ENCODE results near the gene SAMD4A.

SAMD4A gene

DNA sequence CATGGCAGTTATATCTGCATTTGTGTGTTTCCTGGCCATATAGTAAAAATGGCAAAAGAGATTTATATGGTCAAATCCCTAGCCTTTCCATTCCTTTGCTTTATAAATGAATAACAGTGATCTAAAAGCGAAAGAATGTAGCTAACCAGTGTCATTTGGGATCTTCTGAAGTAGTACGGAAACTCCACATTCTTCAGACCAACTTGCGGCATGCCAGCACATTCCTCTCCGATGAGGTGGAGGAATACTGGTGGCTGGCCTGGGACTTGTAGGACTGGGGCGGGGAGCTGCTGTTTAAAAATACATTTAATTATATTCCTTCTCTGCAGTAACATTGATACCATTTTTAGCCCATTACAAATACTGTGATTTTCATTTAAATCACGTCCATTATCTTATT lies 85.3 kb downstream of the SAMD4A start:
- no peak for DNase-seq (ENCODE audit: low read depth in 2 of 2, low spot score in 1 of 2)

DNA sequence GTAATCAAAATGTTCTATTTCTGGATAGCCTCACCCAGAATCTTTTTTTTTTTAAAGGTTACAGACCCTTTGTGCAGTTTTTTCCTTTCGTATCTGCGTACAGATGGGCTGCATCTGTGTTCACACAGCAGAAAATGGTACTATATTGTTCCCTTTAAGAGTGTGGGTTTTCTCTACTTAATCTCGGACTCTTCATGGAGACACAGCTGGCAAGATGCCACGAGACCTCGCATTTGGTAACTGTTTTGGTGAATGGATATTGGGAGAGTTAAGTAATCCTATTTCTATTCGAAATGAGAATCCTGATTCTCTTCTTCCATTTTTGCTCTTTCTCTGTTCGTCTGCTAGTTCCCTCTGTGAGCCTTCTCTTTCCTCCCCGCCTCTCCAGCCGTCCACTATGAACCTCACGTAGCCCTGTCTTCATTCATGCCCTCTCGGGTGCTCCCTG lies 85.7 kb downstream of the SAMD4A start:
- DNase-seq (ENCODE audit: low read depth in 2 of 2, low spot score in 1 of 2) = no peak

- DNase-seq (ENCODE audit: low read depth in 2 of 2, low spot score in 1 of 2) = no peak
Observed at GRCh38 chr14:54653712-54654469, 87.0 kb downstream of the SAMD4A start.

DNA sequence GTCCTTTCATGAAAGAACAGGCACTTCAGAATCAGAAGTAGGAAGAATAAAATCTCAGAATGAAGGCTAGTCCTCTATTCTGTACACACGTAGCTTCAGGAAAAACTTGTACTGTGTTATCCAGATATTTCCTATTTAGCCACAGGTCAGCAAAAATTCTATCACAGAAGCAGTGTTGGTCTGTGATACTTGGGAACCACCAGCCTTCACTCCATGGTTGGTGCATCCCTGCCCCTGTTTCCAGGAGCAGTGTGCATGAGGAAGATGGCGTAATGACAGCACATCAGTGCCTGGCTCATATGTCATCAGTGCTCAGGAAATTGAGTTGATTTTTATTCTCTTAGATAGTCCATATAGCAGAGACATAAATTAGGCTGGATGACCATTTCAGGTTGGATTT lies 87.7 kb downstream of the SAMD4A start:
- DNase-seq (ENCODE audit: low read depth in 2 of 2, low spot score in 1 of 2) = no peak

GRCh38 chr14:54658836-54659235 lies 91.9 kb downstream of the SAMD4A start:
- no peak for DNase-seq (ENCODE audit: low read depth in 2 of 2, low spot score in 1 of 2)

DNA sequence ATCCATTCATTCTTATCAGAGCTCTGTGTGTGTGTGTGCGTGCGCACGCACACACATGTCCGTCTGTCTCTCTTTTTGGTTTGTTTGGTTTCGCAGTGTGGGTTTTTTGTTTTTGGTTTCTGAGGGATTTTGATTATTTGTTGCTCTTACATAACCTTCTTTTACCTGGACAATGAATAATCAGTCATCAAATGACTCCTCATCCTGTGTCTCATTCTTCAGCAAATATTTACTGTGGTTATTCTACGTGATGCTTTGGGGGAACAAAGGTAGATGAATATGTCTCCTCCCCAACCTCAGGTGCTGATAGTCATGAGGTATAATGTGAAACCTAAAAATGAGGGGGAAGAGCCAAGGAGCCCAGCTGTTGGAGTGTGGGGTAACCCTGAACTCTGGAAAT lies 92.4 kb downstream of the SAMD4A start:
- no peak for DNase-seq (ENCODE audit: low read depth in 2 of 2, low spot score in 1 of 2)

GRCh38 chr14:54660604-54661111 lies 93.7 kb downstream of the SAMD4A start:
- no peak for DNase-seq (ENCODE audit: low read depth in 2 of 2, low spot score in 1 of 2)

DNA sequence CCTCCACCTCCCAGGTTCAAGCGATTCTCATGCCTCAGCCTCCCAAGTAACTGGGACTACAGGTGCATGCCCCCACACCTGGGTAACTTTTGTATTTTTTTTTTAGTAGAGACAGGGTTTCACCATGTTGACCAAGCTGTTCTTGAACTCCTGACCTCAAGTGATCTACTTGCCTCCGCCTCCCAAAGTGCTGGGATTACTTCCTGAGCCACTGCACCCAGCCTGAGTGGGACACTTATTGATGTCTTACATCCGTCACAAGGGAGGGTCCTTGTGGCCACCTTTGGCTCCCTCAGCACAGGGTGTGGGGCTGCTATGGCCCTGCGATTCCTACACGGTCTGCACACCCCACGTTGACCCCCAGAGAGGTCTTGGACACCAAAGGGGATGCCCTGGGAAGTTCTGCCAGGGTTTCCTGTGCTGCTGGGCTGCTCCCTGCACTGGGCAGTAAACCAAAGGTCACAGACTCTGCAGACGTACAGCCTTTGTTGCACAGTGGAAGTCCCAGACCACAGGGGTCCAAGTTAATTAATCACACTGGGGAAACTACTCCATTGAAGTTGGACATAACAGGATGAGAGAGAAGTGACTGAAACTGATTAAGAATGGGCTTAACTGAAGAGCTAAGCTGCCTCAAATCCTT lies 95.7 kb downstream of the SAMD4A start:
- no peak for DNase-seq (ENCODE audit: low read depth in 2 of 2, low spot score in 1 of 2)

- no peak for DNase-seq (ENCODE audit: low read depth in 2 of 2, low spot score in 1 of 2)
Observed at GRCh38 chr14:54664961-54665360, 98.0 kb downstream of the SAMD4A start.

DNA sequence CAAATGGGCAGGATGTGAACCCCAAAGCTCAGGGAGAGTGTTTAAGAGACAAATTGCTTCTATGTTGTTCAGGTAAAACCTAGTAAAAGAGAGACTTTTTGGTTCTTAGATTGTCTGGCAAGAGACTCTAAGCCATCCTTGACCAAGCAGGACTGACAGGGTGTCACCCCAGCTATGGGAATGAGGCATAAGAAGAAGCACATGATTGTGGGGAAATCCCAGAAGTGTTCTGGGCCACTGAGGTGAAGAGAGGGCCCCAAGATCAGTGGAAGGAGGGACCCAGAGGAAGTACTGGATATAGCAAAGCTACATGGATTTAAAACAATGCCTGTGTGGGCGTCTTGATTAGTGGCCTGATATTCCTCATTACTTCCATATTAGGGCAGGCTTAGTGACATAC lies 99.0 kb downstream of the SAMD4A start:
- no peak for DNase-seq (ENCODE audit: low read depth in 2 of 2, low spot score in 1 of 2)

- no peak for DNase-seq (ENCODE audit: low read depth in 2 of 2, low spot score in 1 of 2)
Observed at GRCh38 chr14:54667026-54667744, 100.3 kb downstream of the SAMD4A start.

DNA sequence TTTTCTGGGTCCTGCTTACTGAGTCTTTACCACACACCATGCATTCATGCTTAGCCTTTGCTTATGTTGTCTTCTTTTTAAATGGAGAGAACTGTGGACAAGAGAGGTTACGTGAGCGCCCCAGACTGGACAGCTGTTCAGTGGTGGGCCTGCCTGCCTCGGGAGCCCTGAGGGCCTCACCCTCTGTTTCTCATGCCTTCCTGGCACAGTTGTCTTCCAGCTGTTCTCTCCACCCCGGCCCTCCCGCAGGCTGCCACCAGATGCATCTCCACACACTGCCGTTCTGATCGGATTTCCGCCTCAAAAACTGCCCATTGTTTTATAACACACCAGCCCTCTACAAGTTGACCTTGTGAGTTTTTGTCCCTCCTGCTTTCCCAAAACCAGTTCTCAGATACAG lies 100.8 kb downstream of the SAMD4A start:
- DNase-seq (ENCODE audit: low read depth in 2 of 2, low spot score in 1 of 2) = no peak

DNA sequence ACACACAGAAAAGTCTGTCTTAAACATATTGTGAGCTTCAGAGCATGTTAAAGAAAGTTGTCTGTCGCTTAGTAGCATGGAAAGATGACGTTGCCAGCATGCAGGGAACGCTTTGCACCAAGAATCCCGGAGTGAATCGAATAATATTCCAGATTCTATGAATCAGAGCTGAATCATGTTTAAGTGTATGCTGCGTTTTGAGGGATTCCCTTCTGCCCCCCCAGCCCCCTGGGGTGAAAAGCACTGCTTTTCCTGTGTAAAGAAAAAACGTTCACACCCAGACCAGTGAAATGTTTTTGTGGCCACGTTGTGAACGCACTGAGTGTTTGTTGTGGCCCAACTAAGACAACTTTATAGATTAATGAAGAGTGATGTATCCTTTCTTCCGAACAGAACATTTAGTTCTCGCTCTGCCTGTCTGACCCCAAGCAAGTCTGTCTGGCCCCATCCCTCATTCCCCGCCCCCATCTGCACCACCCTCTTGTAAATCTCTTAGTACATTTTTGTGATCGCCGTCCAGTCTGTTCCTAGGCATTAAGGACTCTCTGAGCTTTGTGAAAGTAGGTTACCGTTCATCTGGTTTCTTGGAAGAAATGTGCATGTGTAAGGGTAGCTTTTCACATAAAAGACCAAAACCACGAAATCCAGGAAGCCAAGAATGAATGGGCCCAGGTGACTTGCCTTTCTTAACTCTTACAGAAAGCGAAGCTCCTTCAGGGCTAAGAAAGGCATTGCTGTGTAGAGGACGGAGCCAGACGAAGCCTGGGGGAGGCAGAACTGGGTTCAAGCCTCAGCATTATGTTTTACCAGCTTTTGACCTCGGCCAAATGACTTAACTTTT lies 103.0 kb downstream of the SAMD4A start:
- DNase-seq (ENCODE audit: low read depth in 2 of 2, low spot score in 1 of 2) = no peak

DNA sequence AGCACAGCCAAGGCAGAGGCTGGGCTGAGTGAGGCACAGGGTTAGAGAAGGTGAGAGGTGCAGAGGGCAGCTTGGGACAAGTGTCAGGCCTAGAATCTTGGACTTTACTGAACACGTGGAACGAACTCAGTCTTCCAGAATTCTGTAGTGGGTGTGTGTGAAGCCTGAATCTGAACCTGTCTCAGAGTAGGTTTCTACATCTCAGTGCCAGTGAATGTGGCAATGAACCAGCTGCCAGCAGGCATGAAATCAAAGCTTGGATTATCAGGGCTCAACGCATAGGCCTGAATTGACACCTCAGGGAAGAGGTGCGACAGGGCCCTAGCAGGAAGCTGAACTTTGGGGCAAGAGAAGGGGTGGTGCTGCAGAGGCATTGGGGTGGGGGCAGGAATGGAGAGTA lies 104.6 kb downstream of the SAMD4A start:
- DNase-seq (ENCODE audit: low read depth in 2 of 2, low spot score in 1 of 2) = no peak

- DNase-seq (ENCODE audit: low read depth in 2 of 2, low spot score in 1 of 2) = no peak
Observed at GRCh38 chr14:54672181-54672580, 105.3 kb downstream of the SAMD4A start.

DNA sequence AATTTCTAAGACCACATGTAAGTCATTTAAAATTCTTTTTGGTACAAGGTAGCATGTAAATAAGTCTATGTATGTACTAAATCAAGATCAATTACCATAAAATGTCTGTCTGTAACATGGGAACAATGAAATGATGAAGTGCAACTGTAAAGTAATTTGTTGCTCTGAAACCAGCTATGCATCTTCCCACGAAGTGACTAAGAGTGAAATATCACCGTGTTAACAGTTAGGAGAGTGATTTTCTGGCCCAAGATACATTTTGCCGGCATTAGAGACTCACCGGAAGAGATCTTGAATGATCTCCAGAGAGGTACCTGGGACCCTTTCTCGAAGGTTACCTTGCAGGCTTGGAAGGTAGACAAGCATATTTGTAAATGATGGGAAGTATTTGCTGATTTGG lies 105.8 kb downstream of the SAMD4A start:
- DNase-seq (ENCODE audit: low read depth in 2 of 2, low spot score in 1 of 2) = no peak

DNA sequence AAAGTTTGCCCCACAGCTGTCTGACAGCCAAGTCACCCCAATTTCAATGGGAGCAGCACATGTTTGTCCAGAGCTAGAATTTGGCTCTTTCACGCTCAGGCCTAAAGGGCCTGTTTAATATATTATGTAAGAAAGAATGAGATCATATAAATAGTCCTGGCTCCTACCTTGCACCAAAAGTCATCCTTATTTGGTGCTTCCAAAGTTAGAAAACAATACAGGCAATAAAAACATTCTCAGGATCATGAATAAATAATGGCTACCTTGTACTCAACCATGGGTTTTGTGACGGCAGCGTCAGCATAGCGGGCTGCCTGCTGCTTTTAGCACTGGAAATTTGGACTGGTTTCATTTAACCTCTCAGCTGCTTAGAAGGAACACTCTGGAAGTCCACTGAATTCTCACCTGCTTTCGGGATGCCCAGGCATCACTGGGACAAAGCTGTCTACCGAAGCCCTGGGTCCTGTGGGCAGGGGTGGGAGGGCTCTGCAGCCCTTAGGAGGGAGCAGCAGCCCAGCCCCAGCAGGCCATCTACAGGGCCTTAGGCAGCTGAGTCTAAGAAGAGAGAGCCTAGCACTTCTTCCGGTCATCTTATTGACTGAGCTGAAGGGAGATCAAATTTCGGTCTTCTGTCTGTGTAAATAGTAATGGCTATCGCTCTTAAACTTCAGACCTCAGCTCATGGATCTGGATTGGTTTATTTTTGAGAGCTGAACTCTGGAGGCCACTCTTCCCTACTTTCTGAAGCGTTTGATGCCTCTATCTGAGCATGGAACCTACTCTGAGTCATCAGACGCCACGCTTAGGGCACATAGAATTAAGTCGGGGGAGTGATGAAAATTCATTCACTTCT lies 106.5 kb downstream of the SAMD4A start:
- DNase-seq (ENCODE audit: low read depth in 2 of 2, low spot score in 1 of 2) = no peak

DNA sequence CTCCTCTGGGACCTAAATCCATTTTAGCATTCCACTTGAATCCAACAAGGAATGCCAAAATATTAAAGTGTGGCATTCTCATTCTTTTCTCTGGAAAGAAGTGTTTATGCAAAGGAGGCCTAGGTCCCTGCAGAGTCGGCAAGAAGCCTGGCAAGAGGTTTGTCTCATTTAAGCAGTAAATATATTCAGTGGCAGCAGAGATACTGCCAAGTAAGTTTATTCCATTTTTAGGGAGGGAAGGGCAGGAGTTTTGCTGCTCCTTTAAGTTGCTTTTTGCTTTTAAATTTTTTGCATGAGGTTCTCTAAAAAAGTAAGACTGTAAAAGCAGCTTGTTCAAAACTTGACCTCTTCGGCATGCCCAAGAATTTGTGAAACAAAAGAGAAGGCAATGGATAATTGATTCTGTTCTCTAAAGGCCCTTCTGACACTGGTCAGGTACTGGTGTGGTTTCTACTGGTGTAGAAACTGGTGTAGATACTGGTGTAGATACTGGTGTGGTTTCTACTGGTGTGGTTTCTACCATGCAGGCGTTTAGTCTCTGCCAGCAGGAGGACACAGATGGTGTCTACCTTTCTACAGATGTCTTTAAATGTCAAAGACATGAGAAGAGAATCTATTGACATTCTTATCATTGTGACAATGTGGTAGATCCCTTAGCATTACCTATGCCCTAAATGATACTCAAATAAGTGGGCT lies 107.3 kb downstream of the SAMD4A start:
- DNase-seq (ENCODE audit: low read depth in 2 of 2, low spot score in 1 of 2) = no peak

DNA sequence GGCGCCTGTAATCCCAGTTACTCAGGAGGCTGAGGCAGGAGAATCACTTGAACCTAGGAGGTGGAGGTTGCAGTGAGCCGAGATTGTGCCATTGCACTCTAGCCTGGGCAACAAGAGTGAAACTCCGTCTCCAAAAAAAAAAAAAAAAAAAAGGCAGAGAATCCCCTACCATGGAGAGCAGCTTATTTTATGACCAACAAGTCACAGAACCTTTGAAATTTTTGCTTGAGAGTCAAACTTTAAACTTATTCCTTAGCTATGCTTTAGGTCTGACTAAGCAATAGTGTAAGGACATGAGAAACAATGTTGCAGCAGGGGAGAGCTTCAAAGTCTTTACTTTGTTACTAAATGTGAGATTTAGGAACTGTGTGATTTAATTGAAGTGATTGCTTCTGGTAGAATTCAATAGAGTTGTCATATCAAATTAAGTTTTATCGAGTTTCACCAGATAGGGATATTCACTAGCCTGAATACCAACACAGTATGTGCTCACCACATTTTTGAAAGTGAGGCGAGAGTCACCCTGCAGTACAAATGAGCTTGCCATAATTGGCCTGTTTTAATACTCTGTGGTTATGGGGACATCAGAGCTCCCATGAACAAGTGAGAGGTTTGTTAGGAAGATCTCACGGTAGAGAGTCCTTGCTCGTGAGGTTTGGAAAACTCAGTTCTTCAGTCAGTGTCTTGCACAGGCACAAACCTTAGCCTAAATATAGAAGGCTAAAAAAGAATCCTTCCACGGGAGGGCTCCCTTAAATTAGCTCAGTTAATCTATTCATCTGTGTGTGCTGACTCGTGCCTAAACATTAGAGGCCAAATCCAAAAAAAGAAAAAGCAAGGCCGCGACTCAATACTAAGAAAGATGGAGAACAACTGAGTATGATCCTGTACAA lies 108.6 kb downstream of the SAMD4A start:
- DNase-seq (ENCODE audit: low read depth in 2 of 2, low spot score in 1 of 2) = no peak

Data from stimulated activated CD8-positive, alpha-beta memory T cell treated with anti-CD3 and anti-CD28 coated beads, Interleukin-4, amount 100 ng/mL, for 4 hours (primary cell).